ENCODE measurements around the gene DDB1.
A peak's percentile ranks its signal among the peaks of the same experiment; 100 is the strongest.

Gene DDB1

DNA sequence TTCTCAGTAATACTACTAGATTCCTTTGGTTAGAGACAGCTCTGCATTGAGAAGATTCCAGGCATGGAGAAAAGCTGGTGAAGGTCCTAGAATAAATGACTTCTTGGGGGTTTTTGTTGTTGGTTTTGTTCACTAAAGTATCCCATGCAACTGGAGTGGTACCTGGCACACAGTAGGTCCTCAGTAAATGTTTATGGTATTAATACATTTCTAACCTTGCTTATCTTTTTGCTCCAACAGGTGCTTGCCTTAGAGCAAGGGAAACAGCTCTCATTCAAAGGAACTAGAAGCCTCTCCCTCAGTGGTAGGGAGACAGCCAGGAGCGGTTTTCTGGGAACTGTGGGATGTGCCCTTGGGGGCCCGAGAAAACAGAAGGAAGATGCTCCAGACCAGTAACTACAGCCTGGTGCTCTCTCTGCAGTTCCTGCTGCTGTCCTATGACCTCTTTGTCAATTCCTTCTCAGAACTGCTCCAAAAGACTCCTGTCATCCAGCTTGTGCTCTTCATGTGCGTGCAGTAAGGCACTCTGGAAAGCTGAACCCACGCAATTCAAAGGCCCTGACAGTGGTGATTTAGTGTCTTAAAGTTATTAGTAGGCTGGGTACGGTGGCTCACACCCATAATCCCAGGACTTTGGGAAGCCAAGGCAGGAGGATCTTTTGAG lies 31.2 kb upstream of the DDB1 start:
- no peak overlapping the region for H3K4me3 ChIP-seq (ENCODE audit: low read depth in 1 of 2, low read length in 1 of 2)
- no peaks in the 10 kb centered on the region for H3K27me3 ChIP-seq
- no peak overlapping the region for H3K27ac ChIP-seq
- no peaks in the 10 kb centered on the region for H3K9me3 ChIP-seq
- peaks cover 44% of the 10 kb centered on the region for H3K36me3 ChIP-seq
- TF ChIP-seq CTCF (IDR thresholded peaks at IDR 0.05) = no peak
- peaks cover 24 to 27% of the 10 kb centered on the region in 2 experiments for H3K4me1 ChIP-seq (ENCODE audit: control insufficient read depth in 1 of 2, insufficient read depth in 1 of 2, low read depth in 1 of 2, low read length in 1 of 2)

- Histone ChIP-seq H3K36me3 (peaks cover 27% of the 10 kb centered on the region), H3K27me3 (no peaks in the 10 kb centered on the region), H3K9me3 (no peaks in the 10 kb centered on the region), H3K27ac (peak overlapping the region; percentile 98), H3K4me3 (ENCODE audit: low read depth in 1 of 2, low read length in 1 of 2) (peak overlapping the region; percentile 96 to 99), H3K4me1 (ENCODE audit: control insufficient read depth in 1 of 2, insufficient read depth in 1 of 2, low read depth in 1 of 2, low read length in 1 of 2) (peaks cover 28 to 32% of the 10 kb centered on the region in 2 experiments)
- TF ChIP-seq CTCF (IDR thresholded peaks at IDR 0.05) = no peak
These were observed 29.6 kb upstream of the DDB1 start for GRCh38 chr11:61362542-61362875.

DNA sequence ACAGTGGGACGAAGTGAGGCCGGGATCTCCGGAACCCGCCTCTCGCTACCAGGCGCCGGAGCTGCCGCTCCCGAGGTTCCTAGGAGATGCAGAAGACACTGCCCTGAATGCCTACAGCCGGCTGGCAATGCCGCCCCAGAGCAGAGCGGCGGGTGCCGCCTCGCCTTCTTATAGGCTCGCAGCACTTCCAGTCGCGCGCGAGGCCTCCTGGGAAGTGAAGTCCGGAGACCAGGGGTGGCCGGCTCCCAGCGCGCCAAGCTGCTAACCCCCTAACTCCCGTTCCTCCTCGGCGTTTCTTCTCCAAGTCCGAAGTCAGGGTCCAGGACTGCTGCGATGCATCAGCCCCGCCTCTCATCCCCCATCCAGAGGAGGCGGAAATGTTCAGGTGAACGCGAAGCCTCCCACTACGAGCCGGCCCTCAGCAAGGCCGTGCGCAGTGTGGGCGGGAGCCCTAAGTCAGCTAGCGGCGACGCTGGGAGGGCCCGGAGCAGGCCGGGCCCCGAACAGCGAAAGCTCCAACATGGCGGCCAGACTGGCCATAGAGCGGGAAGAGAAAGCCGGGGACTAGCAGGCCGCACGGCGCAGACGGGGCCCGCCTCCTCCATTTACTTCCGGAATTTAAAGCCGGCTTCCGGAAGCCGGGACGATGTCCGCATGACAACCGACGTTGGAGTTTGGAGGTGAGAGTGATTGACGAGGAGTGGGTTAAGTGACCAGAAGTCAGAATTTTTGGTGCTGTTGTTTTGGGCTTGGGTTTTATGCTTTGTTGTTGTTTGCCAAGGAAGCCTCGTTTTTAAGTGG lies 29.0 kb upstream of the DDB1 start, which contains the start of the genes CYB561A3 and TMEM138:
Gene CYB561A3 (minus strand): TSS at position 142 of the 801 bp plus-strand sequence. CDS start 5,169 bp downstream, outside the sequence.
Gene TMEM138 (plus strand): TSS at position 634 of the 801 bp plus-strand sequence. CDS start 2,017 bp downstream, outside the sequence.
- no peaks in the 10 kb centered on the region for H3K9me3 ChIP-seq
- H3K36me3 ChIP-seq = peaks cover 22% of the 10 kb centered on the region
- peaks cover 34 to 38% of the 10 kb centered on the region in 2 experiments for H3K4me1 ChIP-seq (ENCODE audit: control insufficient read depth in 1 of 2, insufficient read depth in 1 of 2, low read depth in 1 of 2, low read length in 1 of 2)
- TF ChIP-seq CTCF (IDR thresholded peaks at IDR 0.05) = peak; percentile 6
- H3K4me3 ChIP-seq (ENCODE audit: low read depth in 1 of 2, low read length in 1 of 2) = peak within 1 kb of the TSS; percentile 96 to 99
- no peaks in the 10 kb centered on the region for H3K27me3 ChIP-seq
- peak within 1 kb of the TSS; percentile 98 for H3K27ac ChIP-seq

- TF ChIP-seq CTCF (IDR thresholded peaks at IDR 0.05) = no peak
- Histone ChIP-seq H3K27ac (peak overlapping the region; percentile 98), H3K4me1 (ENCODE audit: control insufficient read depth in 1 of 2, insufficient read depth in 1 of 2, low read depth in 1 of 2, low read length in 1 of 2) (peaks cover 40 to 43% of the 10 kb centered on the region in 2 experiments), H3K9me3 (no peaks in the 10 kb centered on the region), H3K36me3 (peaks cover 16% of the 10 kb centered on the region), H3K27me3 (no peaks in the 10 kb centered on the region), H3K4me3 (ENCODE audit: low read depth in 1 of 2, low read length in 1 of 2) (peak overlapping the region; percentile 96 to 99)
These were observed 28.4 kb upstream of the DDB1 start for GRCh38 chr11:61361237-61361740.

DNA sequence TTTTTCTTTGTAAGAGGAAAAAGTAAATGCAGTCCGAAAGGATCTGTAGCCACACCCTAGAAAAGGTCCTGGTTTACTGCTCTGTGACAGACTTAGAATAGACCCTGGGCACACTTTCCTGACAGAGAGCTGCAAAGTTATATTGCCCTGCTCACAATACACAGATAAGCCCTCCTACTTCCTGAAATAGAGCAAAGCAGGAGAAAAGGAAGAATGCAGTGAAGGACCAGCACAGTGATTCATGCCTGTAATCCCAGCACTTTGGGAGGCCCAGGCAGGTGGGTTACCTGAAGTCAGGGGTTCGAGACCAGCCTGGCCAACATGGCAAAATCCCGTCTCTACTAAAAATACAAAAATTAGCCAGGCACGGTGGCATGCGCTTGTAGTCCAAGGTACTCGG lies 26.6 kb upstream of the DDB1 start:
- Histone ChIP-seq H3K4me1 (ENCODE audit: control insufficient read depth in 1 of 2, insufficient read depth in 1 of 2, low read depth in 1 of 2, low read length in 1 of 2) (peaks cover 40 to 43% of the 10 kb centered on the region in 2 experiments), H3K9me3 (no peaks in the 10 kb centered on the region), H3K27ac (no peak overlapping the region), H3K36me3 (peaks cover 4% of the 10 kb centered on the region), H3K27me3 (no peaks in the 10 kb centered on the region), H3K4me3 (ENCODE audit: low read depth in 1 of 2, low read length in 1 of 2) (no peak overlapping the region)
- no peak for TF ChIP-seq CTCF (IDR thresholded peaks at IDR 0.05)
